ENCODE results near the gene MRTFB. TPM values are rescaled to one million over a fixed set of nuclear protein-coding genes. Genes with fewer than 3 reads are reported as not detected.

MRTFB gene
- total RNA-seq, 1 experiment from 2014 or later, result 12.7 TPM

DNA sequence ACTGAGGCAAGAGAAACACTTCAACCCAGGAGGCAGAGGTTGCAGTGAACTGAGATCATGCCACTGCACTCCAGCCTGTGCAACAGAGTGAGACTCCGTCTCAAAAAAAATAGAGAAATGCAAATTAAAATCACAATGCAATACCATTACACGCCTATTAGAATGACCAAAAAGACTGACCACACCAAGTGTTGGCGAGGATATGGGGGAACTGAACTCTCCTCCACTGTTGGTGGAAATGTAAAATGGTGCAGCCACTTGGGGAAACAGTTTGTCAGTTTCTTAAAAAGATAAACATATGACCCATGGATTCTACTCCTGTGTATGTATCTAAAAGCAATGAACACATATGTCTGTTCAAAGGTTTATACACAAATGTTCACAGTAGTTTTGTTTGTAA, 204.8 kb downstream of the MRTFB start:
- H3K4me1 ChIP-seq (ENCODE audit: insufficient read depth, low read length), result no peaks in the 10 kb centered on the region
- no peaks in the 10 kb centered on the region for H3K27me3 ChIP-seq (ENCODE audit: low read length)
- no peak overlapping the region for H3K4me2 ChIP-seq (ENCODE audit: low read length)
- no peak overlapping the region for H3K4me3 ChIP-seq (ENCODE audit: low read length)
- BruUV-seq (replicated peaks), result no TSS peak
- intact Hi-C loops (cut with micrococcal nuclease), result no loop called here
- H3F3A ChIP-seq (ENCODE audit: low read length, unreplicated experiment), result no peaks in the 10 kb centered on the region
- ChIA-PET POLR2A (ENCODE audit: unreplicated experiment) (no interaction called here), CTCF (no interaction called here)
- ATAC-seq (no peak), DNase-seq (no peak)
- no peaks in the 10 kb centered on the region for H3K9me3 ChIP-seq (ENCODE audit: low read length)
- no peak overlapping the region for H3K27ac ChIP-seq (ENCODE audit: low read length)
- TF ChIP-seq EZH2phosphoT487 (IDR thresholded peaks at IDR 0.05; ENCODE audit: borderline replicate concordance, low read length) (no peak), CTCF (conservative IDR thresholded peaks at IDR 0.05; ENCODE audit: low read depth, low read length) (no peak)
- no peak overlapping the region for H2AFZ ChIP-seq (ENCODE audit: low read length)
- H3K36me3 ChIP-seq (ENCODE audit: low read depth, low read length), result no peaks in the 10 kb centered on the region
- H4K20me1 ChIP-seq (ENCODE audit: low read length), result no peaks in the 10 kb centered on the region
- no peak overlapping the region for H3K9ac ChIP-seq (ENCODE audit: low read length)
- no peaks in the 10 kb centered on the region for H3K79me2 ChIP-seq (ENCODE audit: low read length)
- H3K9me2 ChIP-seq (replicated peaks; ENCODE audit: low read length), result no peaks in the 10 kb centered on the region

DNA sequence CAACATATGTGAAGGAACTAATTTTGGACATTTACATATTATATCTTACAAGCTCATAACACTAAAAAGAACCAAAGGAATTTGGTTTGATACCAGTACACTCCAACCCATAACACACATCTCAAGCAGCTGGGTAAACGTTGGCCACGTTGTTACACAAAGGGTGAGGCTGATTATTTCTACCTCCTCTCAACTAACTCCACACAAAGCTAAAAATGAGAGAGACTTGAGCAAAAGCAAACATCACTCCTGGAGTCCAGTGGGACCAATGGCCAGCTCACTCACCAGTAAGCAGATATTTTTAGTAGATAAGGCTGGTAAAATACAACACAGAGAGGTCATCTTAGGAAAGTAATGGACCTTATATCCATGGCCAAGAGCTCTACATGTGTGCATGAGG, 207.6 kb downstream of the MRTFB start:
- no peaks in the 10 kb centered on the region for H3K9me2 ChIP-seq (replicated peaks; ENCODE audit: low read length)
- no peak overlapping the region for H2AFZ ChIP-seq (ENCODE audit: low read length)
- no peak overlapping the region for H3K4me2 ChIP-seq (ENCODE audit: low read length)
- no peaks in the 10 kb centered on the region for H3K9me3 ChIP-seq (ENCODE audit: low read length)
- POLR2A ChIA-PET (ENCODE audit: unreplicated experiment), result no interaction called here
- no peak overlapping the region for H3K4me3 ChIP-seq (ENCODE audit: low read length)
- no peaks in the 10 kb centered on the region for H3K79me2 ChIP-seq (ENCODE audit: low read length)
- TF ChIP-seq EZH2 (IDR thresholded peaks at IDR 0.05; ENCODE audit: low read length, unreplicated experiment), result no peak
- TF ChIP-seq EZH2phosphoT487 (IDR thresholded peaks at IDR 0.05; ENCODE audit: borderline replicate concordance, low read length), result no peak
- no peak for TF ChIP-seq CTCF (conservative IDR thresholded peaks at IDR 0.05; ENCODE audit: low read depth, low read length)
- no peak for ATAC-seq
- BruUV-seq (replicated peaks), result no TSS peak
- DNase-seq, result no peak
- CTCF ChIA-PET, result no interaction called here
- H4K20me1 ChIP-seq (ENCODE audit: low read length), result no peaks in the 10 kb centered on the region
- intact Hi-C loops (cut with micrococcal nuclease), result no loop called here
- H3K36me3 ChIP-seq (ENCODE audit: low read depth, low read length), result no peaks in the 10 kb centered on the region
- H3F3A ChIP-seq (ENCODE audit: low read length, unreplicated experiment), result no peaks in the 10 kb centered on the region
- no peak overlapping the region for H3K9ac ChIP-seq (ENCODE audit: low read length)
- H3K4me1 ChIP-seq (ENCODE audit: insufficient read depth, low read length), result no peaks in the 10 kb centered on the region
- no peak overlapping the region for H3K27ac ChIP-seq (ENCODE audit: low read length)
- no peaks in the 10 kb centered on the region for H3K27me3 ChIP-seq (ENCODE audit: low read length)

DNA sequence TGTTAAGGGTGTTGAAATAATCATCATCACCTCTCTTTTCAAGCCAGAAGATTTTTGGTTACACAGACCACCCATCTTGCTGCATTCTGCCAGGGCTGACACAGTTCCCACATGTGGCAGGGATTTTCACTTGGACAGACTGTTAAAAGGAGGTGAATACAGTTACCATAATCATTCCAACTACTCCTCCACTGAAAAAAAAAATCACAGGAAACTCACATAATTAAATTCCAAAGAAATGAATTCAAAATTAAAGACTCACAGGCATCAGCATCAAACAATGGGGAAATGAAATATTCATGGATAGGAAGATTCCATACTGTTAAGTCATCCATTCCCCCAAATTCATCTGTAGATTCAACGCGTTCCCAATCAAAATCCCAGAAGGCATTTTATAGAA, 209.4 kb downstream of the MRTFB start:
- TF ChIP-seq EZH2 (IDR thresholded peaks at IDR 0.05; ENCODE audit: low read length, unreplicated experiment) (no peak), EZH2phosphoT487 (IDR thresholded peaks at IDR 0.05; ENCODE audit: borderline replicate concordance, low read length) (no peak), CTCF (conservative IDR thresholded peaks at IDR 0.05; ENCODE audit: low read depth, low read length) (no peak)
- POLR2A ChIA-PET (ENCODE audit: unreplicated experiment), result no interaction called here
- H4K20me1 ChIP-seq (ENCODE audit: low read length), result no peaks in the 10 kb centered on the region
- H3K27me3 ChIP-seq (ENCODE audit: low read length), result no peaks in the 10 kb centered on the region
- CTCF ChIA-PET, result no interaction called here
- intact Hi-C loops (cut with micrococcal nuclease), result no loop called here
- H3K4me3 ChIP-seq (ENCODE audit: low read length), result no peak overlapping the region
- no peak overlapping the region for H3K27ac ChIP-seq (ENCODE audit: low read length)
- H3K4me1 ChIP-seq (ENCODE audit: insufficient read depth, low read length), result no peaks in the 10 kb centered on the region
- no TSS peak for BruUV-seq (replicated peaks)
- no peak overlapping the region for H3K9ac ChIP-seq (ENCODE audit: low read length)
- H3F3A ChIP-seq (ENCODE audit: low read length, unreplicated experiment), result no peaks in the 10 kb centered on the region
- no peak for DNase-seq
- H3K4me2 ChIP-seq (ENCODE audit: low read length), result no peak overlapping the region
- no peaks in the 10 kb centered on the region for H3K9me3 ChIP-seq (ENCODE audit: low read length)
- no peaks in the 10 kb centered on the region for H3K36me3 ChIP-seq (ENCODE audit: low read depth, low read length)
- H2AFZ ChIP-seq (ENCODE audit: low read length), result no peak overlapping the region
- H3K79me2 ChIP-seq (ENCODE audit: low read length), result no peaks in the 10 kb centered on the region
- no peaks in the 10 kb centered on the region for H3K9me2 ChIP-seq (replicated peaks; ENCODE audit: low read length)
- ATAC-seq, result no peak
